ENCODE results near the gene NOTCH4.
"Not testable (repeated sequence)": the region's sequence is repeated elsewhere in the genome, so short reads cannot be mapped to it uniquely, and the experiment has no call there.

The NOTCH4 gene

GRCh38 chr6:32208996-32209395 lies 14.9 kb downstream of the NOTCH4 start:
- Mint-ChIP-seq H3K27me3 (ENCODE audit: low read depth) (peaks cover 29% of the 10 kb centered on the region), H3K4me1 (ENCODE audit: low read depth) (no peaks in the 10 kb centered on the region), H3K4me3 (no peak overlapping the region), H3K9me3 (no peaks in the 10 kb centered on the region), H3K27ac (no peak overlapping the region), H3K36me3 (ENCODE audit: low read depth) (no peaks in the 10 kb centered on the region)

DNA sequence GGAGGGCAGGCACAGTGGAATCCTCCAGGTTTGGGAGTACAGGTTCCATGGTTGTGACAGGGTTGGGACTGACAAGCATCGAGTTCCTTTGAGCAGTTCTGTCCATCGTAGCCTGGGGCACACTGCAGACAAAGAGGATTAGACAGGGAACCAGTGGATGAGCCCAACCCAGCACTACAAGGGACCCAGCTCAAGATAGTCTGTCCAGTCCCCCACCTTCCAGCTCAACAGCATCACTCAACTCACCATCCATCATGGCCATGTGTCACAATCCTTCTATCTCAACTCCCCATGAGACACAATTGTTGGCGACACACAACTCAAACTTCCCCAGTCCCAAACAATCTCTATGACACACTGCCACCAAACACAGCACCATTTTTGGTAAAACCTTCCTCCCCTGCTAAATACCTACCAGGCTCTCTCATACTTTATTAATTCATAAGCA lies 19.6 kb downstream of the NOTCH4 start:
- no peak overlapping the region for H3K27ac Mint-ChIP-seq
- H3K9me3 Mint-ChIP-seq: no peaks in the 10 kb centered on the region
- H3K4me3 Mint-ChIP-seq: no peak overlapping the region
- H3K36me3 Mint-ChIP-seq (ENCODE audit: low read depth): no peaks in the 10 kb centered on the region
- H3K4me1 Mint-ChIP-seq (ENCODE audit: low read depth): no peaks in the 10 kb centered on the region
- peaks cover 32% of the 10 kb centered on the region for H3K27me3 Mint-ChIP-seq (ENCODE audit: low read depth)

DNA sequence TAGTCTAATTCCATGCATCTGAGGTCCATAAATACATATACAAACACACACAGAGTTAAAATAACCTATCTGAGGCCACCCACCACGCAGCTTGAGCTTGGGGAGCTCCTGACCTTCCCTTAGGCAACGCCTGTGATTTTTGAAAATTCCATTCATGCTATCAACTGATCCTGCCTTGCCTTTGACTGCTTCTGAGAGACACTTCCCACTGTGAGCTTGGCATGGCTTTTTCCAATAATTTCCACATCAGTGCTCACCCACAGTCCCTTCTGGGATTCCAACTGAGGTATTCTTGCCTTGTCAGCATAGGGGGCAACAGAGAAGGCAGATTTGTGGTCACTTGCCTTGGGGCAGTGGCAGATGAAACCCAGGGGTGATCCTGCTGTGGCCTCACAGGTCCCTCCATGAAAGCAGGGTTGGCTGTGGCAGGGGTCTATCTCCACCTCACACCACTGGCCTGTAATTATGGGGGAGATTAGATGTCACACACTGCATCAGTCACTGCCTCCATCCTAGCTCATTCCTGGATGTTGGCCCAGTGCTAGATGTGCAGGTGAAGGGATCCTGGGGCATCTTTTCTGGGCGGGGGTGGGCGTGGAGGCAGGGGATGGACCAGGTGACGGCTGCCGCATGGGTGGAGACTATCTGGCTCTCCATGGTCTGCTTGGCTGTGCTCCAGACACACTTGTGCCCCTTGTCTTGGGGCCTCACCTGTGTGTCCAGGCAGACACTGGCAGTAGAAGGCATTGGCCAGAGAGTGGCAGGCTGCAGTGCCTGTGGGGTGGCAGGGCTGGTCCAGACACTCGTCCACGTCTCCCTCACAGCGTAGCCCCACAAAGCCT lies 20.2 kb downstream of the NOTCH4 start:
- peaks cover 26% of the 10 kb centered on the region for H3K27me3 Mint-ChIP-seq (ENCODE audit: low read depth)
- H3K27ac Mint-ChIP-seq: no peak overlapping the region
- no peaks in the 10 kb centered on the region for H3K36me3 Mint-ChIP-seq (ENCODE audit: low read depth)
- H3K4me3 Mint-ChIP-seq: no peak overlapping the region
- H3K4me1 Mint-ChIP-seq (ENCODE audit: low read depth): no peaks in the 10 kb centered on the region
- no peaks in the 10 kb centered on the region for H3K9me3 Mint-ChIP-seq

DNA sequence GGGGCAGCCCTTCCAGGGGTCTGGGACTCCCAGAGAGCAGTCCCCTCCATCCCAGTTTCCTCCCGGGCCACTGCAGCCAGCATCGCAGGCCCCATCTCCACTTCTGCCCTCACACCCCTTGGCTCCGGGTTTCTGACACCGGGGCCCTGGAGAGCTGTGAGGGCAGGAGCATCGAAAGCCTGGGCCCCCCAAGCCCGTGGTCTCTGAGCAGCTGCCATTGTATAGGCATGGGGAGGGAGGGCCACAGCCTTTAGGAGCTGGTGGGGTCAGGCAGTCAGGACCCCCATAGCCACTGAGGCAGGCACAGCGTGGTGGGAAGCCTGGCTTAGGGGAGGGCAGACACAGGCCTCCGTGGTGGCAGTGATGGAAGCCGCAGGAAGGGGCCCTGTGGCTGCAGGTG lies 21.7 kb downstream of the NOTCH4 start:
- Mint-ChIP-seq H3K4me3 (no peak overlapping the region), H3K36me3 (ENCODE audit: low read depth) (no peaks in the 10 kb centered on the region), H3K27me3 (ENCODE audit: low read depth) (peaks cover 24% of the 10 kb centered on the region), H3K27ac (no peak overlapping the region), H3K9me3 (no peaks in the 10 kb centered on the region), H3K4me1 (ENCODE audit: low read depth) (no peaks in the 10 kb centered on the region)

GRCh38 chr6:32200711-32201475 lies 23.0 kb downstream of the NOTCH4 start:
- Mint-ChIP-seq H3K9me3 (no peaks in the 10 kb centered on the region), H3K27me3 (ENCODE audit: low read depth) (peaks cover 19% of the 10 kb centered on the region), H3K4me3 (no peak overlapping the region), H3K4me1 (ENCODE audit: low read depth) (peaks cover 6% of the 10 kb centered on the region), H3K36me3 (ENCODE audit: low read depth) (no peaks in the 10 kb centered on the region), H3K27ac (no peak overlapping the region)

GRCh38 chr6:32198866-32199265 lies 25.0 kb downstream of the NOTCH4 start:
- H3K4me1 Mint-ChIP-seq (ENCODE audit: low read depth): peaks cover 22% of the 10 kb centered on the region
- H3K9me3 Mint-ChIP-seq: no peaks in the 10 kb centered on the region
- no peak overlapping the region for H3K4me3 Mint-ChIP-seq
- no peaks in the 10 kb centered on the region for H3K36me3 Mint-ChIP-seq (ENCODE audit: low read depth)
- peaks cover 4% of the 10 kb centered on the region for H3K27me3 Mint-ChIP-seq (ENCODE audit: low read depth)
- no peak overlapping the region for H3K27ac Mint-ChIP-seq

GRCh38 chr6:32198345-32198696 lies 25.5 kb downstream of the NOTCH4 start:
- Mint-ChIP-seq H3K36me3 (ENCODE audit: low read depth) (no peaks in the 10 kb centered on the region), H3K4me1 (ENCODE audit: low read depth) (peaks cover 27% of the 10 kb centered on the region), H3K27ac (no peak overlapping the region), H3K9me3 (no peaks in the 10 kb centered on the region), H3K27me3 (ENCODE audit: low read depth) (peaks cover 4% of the 10 kb centered on the region), H3K4me3 (no peak overlapping the region)

- Mint-ChIP-seq H3K4me1 (ENCODE audit: low read depth) (peaks cover 31% of the 10 kb centered on the region), H3K27ac (peak overlapping the region; percentile 95), H3K27me3 (ENCODE audit: low read depth) (peaks cover 4% of the 10 kb centered on the region), H3K36me3 (ENCODE audit: low read depth) (peaks cover 5% of the 10 kb centered on the region), H3K4me3 (peak overlapping the region; percentile 88), H3K9me3 (no peaks in the 10 kb centered on the region)
Measured at GRCh38 chr6:32196682-32197616, 26.9 kb downstream of the NOTCH4 start.

DNA sequence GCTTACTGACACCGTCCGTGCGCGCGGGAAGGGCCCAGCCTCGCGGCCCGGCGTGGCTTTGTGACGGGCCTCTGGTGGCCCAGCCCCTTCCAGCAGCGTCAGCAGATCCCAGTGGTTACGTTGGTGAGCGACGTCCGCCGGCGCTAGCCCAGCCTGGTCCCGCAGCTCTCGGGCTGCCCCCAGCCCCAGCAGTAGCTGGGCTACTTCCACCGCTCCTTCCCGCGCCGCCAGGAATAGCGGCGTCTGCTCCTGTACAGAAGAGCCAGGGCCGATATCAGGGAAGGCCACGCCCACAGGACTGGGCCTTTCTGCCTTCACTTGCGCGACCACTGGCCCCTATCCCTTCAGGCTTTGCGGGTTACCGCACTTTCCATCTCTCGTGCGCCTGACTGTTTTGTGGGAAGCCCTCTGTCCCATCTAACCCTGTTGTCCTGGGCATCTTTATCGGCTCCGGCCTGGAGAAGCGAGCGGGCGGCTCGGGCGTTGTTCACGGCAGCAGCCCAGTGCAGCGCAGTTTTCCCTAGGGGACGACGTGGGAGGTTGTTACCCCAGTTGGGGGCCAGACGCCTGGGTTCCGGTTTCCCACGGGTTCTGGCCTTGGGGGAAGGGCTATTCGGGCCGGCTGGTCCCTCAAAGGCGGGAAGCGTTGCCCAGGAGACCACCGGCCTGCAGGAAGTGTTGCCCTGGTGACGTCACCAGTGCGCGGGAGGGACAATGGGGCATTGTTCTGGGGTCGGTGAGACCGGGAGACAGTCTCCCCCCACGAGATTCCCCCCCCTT lies 27.8 kb downstream of the NOTCH4 start:
- Mint-ChIP-seq H3K27ac (peak overlapping the region; percentile 95), H3K27me3 (ENCODE audit: low read depth) (peaks cover 4% of the 10 kb centered on the region), H3K4me1 (ENCODE audit: low read depth) (peaks cover 31% of the 10 kb centered on the region), H3K9me3 (no peaks in the 10 kb centered on the region), H3K36me3 (ENCODE audit: low read depth) (peaks cover 13% of the 10 kb centered on the region), H3K4me3 (peak overlapping the region; percentile 88)

GRCh38 chr6:32195652-32195901 lies 28.3 kb downstream of the NOTCH4 start:
- Mint-ChIP-seq H3K27ac (peak overlapping the region; percentile 95), H3K36me3 (ENCODE audit: low read depth) (peaks cover 16% of the 10 kb centered on the region), H3K9me3 (no peaks in the 10 kb centered on the region), H3K4me1 (ENCODE audit: low read depth) (peaks cover 31% of the 10 kb centered on the region), H3K27me3 (ENCODE audit: low read depth) (peaks cover 4% of the 10 kb centered on the region), H3K4me3 (peak overlapping the region; percentile 88)

DNA sequence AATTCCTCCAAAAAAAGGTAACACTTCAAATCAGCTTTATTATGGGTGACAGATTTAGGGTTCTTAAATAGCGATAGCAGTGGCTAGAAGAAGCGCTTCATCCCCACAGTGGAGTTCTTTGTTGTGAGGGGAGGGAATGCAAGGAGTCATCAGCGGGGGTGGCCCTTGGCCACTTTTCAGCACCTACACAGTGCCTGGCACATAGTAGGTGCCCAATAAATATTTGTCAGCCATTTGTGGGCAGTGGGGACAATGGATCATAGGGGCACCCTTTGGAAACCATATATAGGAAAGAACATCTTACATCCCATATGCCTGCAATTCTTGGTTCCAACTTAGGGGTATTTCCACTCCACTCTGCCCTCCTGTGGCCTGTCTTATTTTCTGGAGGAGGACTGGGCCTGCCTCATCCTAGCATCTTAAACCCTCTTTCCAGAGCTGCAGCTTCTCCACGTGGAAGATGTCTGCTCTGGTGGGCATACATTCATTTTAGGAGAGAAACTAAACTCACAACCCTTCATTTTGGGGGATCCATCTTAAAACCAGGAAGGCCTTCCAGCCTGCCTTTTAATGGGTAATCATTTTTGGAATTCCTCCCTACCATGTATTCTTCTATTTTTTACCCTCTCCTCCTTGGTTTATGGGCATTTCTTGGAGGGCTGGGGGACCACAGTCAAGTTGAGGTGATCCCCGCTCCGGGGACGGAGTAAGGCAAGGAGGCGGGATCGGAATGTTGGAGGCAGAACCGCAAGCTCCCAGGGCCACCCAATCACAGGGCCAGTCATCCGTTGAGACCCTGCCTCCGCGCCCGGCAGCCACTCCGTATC lies 28.8 kb downstream of the NOTCH4 start:
- H3K27ac Mint-ChIP-seq: peak overlapping the region; percentile 93
- H3K4me1 Mint-ChIP-seq (ENCODE audit: low read depth): peaks cover 31% of the 10 kb centered on the region
- peak overlapping the region; percentile 88 for H3K4me3 Mint-ChIP-seq
- peaks cover 20% of the 10 kb centered on the region for H3K36me3 Mint-ChIP-seq (ENCODE audit: low read depth)
- H3K9me3 Mint-ChIP-seq: no peaks in the 10 kb centered on the region
- no peaks in the 10 kb centered on the region for H3K27me3 Mint-ChIP-seq (ENCODE audit: low read depth)

DNA sequence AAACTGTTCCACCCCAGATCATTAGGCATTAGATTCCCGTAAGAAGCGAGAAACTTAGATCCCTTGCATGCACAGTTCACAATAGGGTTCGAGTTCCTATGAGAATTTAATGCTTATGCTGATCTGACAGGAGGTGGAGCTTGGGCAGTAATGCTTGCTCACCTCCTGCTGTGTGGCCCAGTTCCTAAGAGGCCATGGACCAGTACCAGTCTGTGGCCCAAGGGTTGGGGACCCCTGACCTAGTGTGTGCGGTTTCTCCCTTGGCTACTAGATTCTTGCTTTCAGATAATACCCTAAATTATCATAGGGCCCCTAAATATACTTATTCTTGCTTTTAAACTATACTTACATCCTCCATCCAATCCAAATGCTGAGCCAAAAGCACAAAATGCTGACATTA lies 29.5 kb downstream of the NOTCH4 start:
- no peaks in the 10 kb centered on the region for H3K9me3 Mint-ChIP-seq
- peaks cover 31% of the 10 kb centered on the region for H3K4me1 Mint-ChIP-seq (ENCODE audit: low read depth)
- H3K4me3 Mint-ChIP-seq: peak overlapping the region; percentile 88
- peaks cover 21% of the 10 kb centered on the region for H3K36me3 Mint-ChIP-seq (ENCODE audit: low read depth)
- H3K27ac Mint-ChIP-seq: no peak overlapping the region
- H3K27me3 Mint-ChIP-seq (ENCODE audit: low read depth): no peaks in the 10 kb centered on the region

DNA sequence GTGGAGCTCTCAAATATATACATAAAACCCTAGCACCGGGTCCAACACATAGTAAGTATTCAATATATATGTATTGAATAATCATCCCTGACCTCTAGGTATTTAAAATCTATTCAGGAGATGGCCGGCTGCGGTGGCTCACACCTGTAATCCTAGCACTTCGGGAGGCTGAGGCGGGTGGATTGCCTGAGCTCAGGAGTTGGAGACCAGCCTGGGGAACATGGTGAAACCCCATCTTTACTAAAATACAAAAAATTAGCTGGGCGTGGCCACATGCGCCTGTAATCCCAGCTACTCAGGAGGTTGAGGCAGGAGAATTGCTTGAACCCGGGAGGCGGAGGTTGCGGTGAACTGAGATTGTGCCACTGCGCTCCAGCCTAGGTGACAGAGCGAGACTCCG lies 30.8 kb downstream of the NOTCH4 start:
- not testable (repeated sequence) for H3K9me3 Mint-ChIP-seq; H3K27me3 Mint-ChIP-seq (ENCODE audit: low read depth)
- H3K27ac Mint-ChIP-seq: peak overlapping the region; percentile 98
- peaks cover 39% of the 10 kb centered on the region for H3K4me1 Mint-ChIP-seq (ENCODE audit: low read depth)
- peaks cover 31% of the 10 kb centered on the region for H3K36me3 Mint-ChIP-seq (ENCODE audit: low read depth)
- H3K4me3 Mint-ChIP-seq: peak overlapping the region; percentile 99

All from T-helper 1 cell treated with Interleukin-12 subunit alpha and Interleukin-12 subunit beta and Interleukin-4 antibody, amounts not matched to agents 30 μg/mL and 1 μg/mL, for 36 hours (primary cell).